HepG2 (cell line): ENCODE measurements around the gene P4HA3. TPM values are rescaled to one million over a fixed set of nuclear protein-coding genes. Genes with fewer than 3 reads are reported as not detected.

ENCODE experiments used
- ARID3A ChIP-seq: IDR thresholded peaks from 2 replicates; pipeline ENCODE4 v1.6.1; 2012; ENCODE audit warnings: low read depth, low read length, improper control_type of control experiment
- ATF4 ChIP-seq, 2 experiments: fragments of 450-650 bp in 1 of 2; sonication (generic) in 1 of 2; formaldehyde crosslinking; IDR thresholded peaks; 2 replicates each; pipeline versions ENCODE4 v1.5.0 to v1.8.0; 2020 to 2022; ENCODE audit warnings: mild to moderate bottlenecking in 1 of 2, missing genetic modification reagents in 1 of 2
- GATAD1 ChIP-seq: IDR thresholded peaks from 2 replicates; pipeline ENCODE4 v1.6.1; 2016; ENCODE audit warnings: missing genetic modification reagents, missing compliant biosample characterization
- GLMP ChIP-seq: sonication (generic); formaldehyde crosslinking; IDR thresholded peaks from 2 replicates; pipeline ENCODE4 v1.9.0; 2021; ENCODE audit warnings: missing genetic modification reagents, mild to moderate bottlenecking, borderline replicate concordance
- MAZ ChIP-seq, 2 experiments: sonication (generic) in 1 of 2; formaldehyde crosslinking in 1 of 2; IDR thresholded peaks; 2 replicates each; pipeline versions ENCODE4 v1.5.0 to v1.6.1; 2012 to 2020; ENCODE audit warnings: low read depth in 2 of 2, mild to moderate bottlenecking in 2 of 2, borderline replicate concordance in 1 of 2, improper control_type of control experiment in 1 of 2, low read length in 1 of 2, missing genetic modification reagents in 1 of 2, moderate library complexity in 1 of 2
- MED13 ChIP-seq: sonication (generic); formaldehyde crosslinking; IDR thresholded peaks from 2 replicates; pipeline ENCODE4 v1.5.0; 2020; ENCODE audit warnings: missing genetic modification reagents
- PTBP1 ChIP-seq: fragments of 200-400 bp; formaldehyde crosslinking; IDR thresholded peaks from 2 replicates; pipeline ENCODE4 v1.6.1; 2018; ENCODE audit warnings: low read length, low read depth; ENCODE audit not compliant: poor library complexity, severe bottlenecking
- SATB2 ChIP-seq: sonication (generic); formaldehyde crosslinking; IDR thresholded peaks from 2 replicates; pipeline ENCODE4 v1.5.0; 2020; ENCODE audit warnings: missing genetic modification reagents
- SMARCE1 ChIP-seq: fragments of 450-650 bp; IDR thresholded peaks from 2 replicates; pipeline ENCODE4 v1.6.1; 2017; ENCODE audit warnings: borderline replicate concordance
- SYNCRIP ChIP-seq: fragments of 200-400 bp; formaldehyde crosslinking; IDR thresholded peaks from 2 replicates; pipeline ENCODE4 v1.6.1; 2018; ENCODE audit warnings: mild to moderate bottlenecking, low read depth, low read length; ENCODE audit not compliant: insufficient read depth
- ZBTB7B ChIP-seq: sonication (generic); formaldehyde crosslinking; IDR thresholded peaks from 2 replicates; pipeline ENCODE4 v1.4.0; 2020; ENCODE audit warnings: missing genetic modification reagents
- ZNF281 ChIP-seq: sonication (generic); formaldehyde crosslinking; IDR thresholded peaks from 2 replicates; pipeline ENCODE4 v1.4.0; 2020; ENCODE audit warnings: missing genetic modification reagents, borderline replicate concordance
- polyA plus RNA-seq, 8 experiments: library from polyadenylated mRNA; depleted of rRNA in 3 of 8; stranded (reverse) in 7 of 8; unstranded in 1 of 8; fragments of >200 nt; fragmentation: Illumina TruSeq in 4 of 8; extraction: Trizol in 4 of 8; gene quantifications; 2 replicates each; pipeline versions ENCODE4 v1.2.1 to v1.2.3, GENCODE V29; 2011 to 2016; ENCODE audit warnings: low read depth in 4 of 8, missing spikeins in 1 of 8, mixed read lengths in 1 of 8; ENCODE audit not compliant: insufficient read depth in 1 of 8
- total RNA-seq, 5 experiments: library from RNA; depleted of rRNA; stranded (reverse); fragments of >200 nt; fragmentation: Illumina TruSeq; extraction: Trizol; gene quantifications; 2 replicates each; pipeline ENCODE4 v1.2.3, GENCODE V29; 2016; ENCODE audit warnings: low read depth in 1 of 5

P4HA3 gene
- total and polyA plus RNA-seq, 2 of the 13 experiments (the other 11 are each of a cell fraction or from before 2014, with no cell fraction given) = not detected

GRCh38 chr11:74238243-74238642 is 73.2 kb downstream of the P4HA3 start (continued):
- TF ChIP-seq GLMP (CRISPR knock-in tag) = no peak
- TF ChIP-seq SYNCRIP = no peak
- no peak for TF ChIP-seq ZBTB7B (CRISPR knock-in tag)
- no peak for TF ChIP-seq SMARCE1
- no peak for TF ChIP-seq PTBP1
- no peak for TF ChIP-seq MED13 (CRISPR knock-in tag)
- no peak for TF ChIP-seq SATB2
- no peak for TF ChIP-seq ATF4 (CRISPR knock-in tag; IDR thresholded peaks at IDR 0.05)
- TF ChIP-seq ZNF281 (CRISPR knock-in tag) = no peak
- no peak for TF ChIP-seq ARID3A
- no peak for TF ChIP-seq GATAD1 (CRISPR knock-in tag)
- TF ChIP-seq MAZ (IDR thresholded peaks at IDR 0.05; ENCODE audit: borderline replicate concordance, low read depth, low read length) = no peak
- no peak for TF ChIP-seq MAZ (CRISPR knock-in tag; IDR thresholded peaks at IDR 0.05; ENCODE audit: low read depth)
- TF ChIP-seq, all 625 proteins: peak for 0
